ENCODE data around the gene DRC7.

GRCh38 chr16:57645169-57645568 lies 49.4 kb upstream of the DRC7 start:
- TF ChIP-seq CTCF (IDR thresholded peaks at IDR 0.05) (no peak), POLR2AphosphoS5 (IDR thresholded peaks at IDR 0.05) (no peak), EP300 (IDR thresholded peaks at IDR 0.05) (no peak), POLR2A (IDR thresholded peaks at IDR 0.05) (no peak)
